Skeletal muscle tissue (tissue), 4 donors: ENCODE results near the gene CEP78. TPM values are rescaled to one million over a fixed set of nuclear protein-coding genes. Genes with fewer than 3 reads are reported as not detected.
A peak's percentile ranks its signal among the peaks of the same experiment; 100 is the strongest.
"Not testable (repeated sequence)": the region's sequence is repeated elsewhere in the genome, so short reads cannot be mapped to it uniquely, and the experiment has no call there.

Source experiments
- H3K27ac ChIP-seq: one replicate; pipeline ENCODE4 v1.7.0; 2013; ENCODE audit warnings: mild to moderate bottlenecking, low read depth, low read length, inconsistent platforms
- H3K27me3 ChIP-seq, 3 donors: one replicate each; pipeline ENCODE4 v1.7.0; 2013; ENCODE audit warnings: low read length in 3 of 3; ENCODE audit not compliant: control insufficient read depth in 3 of 3, insufficient read depth in 3 of 3
- H3K36me3 ChIP-seq, 3 donors: one replicate each; pipeline ENCODE4 v1.7.0; 2013; ENCODE audit warnings: low read length in 3 of 3; ENCODE audit not compliant: control insufficient read depth in 3 of 3, insufficient read depth in 3 of 3
- H3K4me1 ChIP-seq, 3 donors: one replicate each; pipeline ENCODE4 v1.7.0; 2013; ENCODE audit warnings: low read length in 3 of 3, mild to moderate bottlenecking in 3 of 3; ENCODE audit not compliant: control insufficient read depth in 3 of 3, insufficient read depth in 3 of 3
- H3K4me3 ChIP-seq, 3 donors: one replicate each; pipeline ENCODE4 v1.7.0; 2013; ENCODE audit warnings: low read length in 3 of 3
- H3K9ac ChIP-seq, 3 donors: one replicate each; pipeline ENCODE4 v1.7.0; 2013; ENCODE audit warnings: low read length in 3 of 3, mild to moderate bottlenecking in 3 of 3, moderate library complexity in 2 of 3, low read depth in 1 of 3
- H3K9me3 ChIP-seq, 3 donors: one replicate each; pipeline ENCODE4 v1.7.0; 2013; ENCODE audit warnings: low read length in 3 of 3; ENCODE audit not compliant: control insufficient read depth in 3 of 3
- total RNA-seq: library from RNA; depleted of rRNA; stranded (reverse); fragments of >200 nt; gene quantifications from one replicate; pipeline ENCODE4 v1.2.3, GENCODE V29; 2014
- donor health status: Osteomylitis.

The CEP78 gene, protein sequence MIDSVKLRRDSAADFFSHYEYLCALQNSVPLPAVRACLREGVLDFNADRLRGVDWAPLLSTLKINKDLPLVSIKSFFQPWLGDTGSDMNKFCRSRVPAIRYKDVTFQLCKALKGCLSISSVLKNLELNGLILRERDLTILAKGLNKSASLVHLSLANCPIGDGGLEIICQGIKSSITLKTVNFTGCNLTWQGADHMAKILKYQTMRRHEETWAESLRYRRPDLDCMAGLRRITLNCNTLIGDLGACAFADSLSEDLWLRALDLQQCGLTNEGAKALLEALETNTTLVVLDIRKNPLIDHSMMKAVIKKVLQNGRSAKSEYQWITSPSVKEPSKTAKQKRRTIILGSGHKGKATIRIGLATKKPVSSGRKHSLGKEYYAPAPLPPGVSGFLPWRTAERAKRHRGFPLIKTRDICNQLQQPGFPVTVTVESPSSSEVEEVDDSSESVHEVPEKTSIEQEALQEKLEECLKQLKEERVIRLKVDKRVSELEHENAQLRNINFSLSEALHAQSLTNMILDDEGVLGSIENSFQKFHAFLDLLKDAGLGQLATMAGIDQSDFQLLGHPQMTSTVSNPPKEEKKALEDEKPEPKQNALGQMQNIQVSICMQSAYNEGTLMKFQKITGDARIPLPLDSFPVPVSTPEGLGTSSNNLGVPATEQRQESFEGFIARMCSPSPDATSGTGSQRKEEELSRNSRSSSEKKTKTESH
- total RNA-seq: 11.5 TPM

DNA sequence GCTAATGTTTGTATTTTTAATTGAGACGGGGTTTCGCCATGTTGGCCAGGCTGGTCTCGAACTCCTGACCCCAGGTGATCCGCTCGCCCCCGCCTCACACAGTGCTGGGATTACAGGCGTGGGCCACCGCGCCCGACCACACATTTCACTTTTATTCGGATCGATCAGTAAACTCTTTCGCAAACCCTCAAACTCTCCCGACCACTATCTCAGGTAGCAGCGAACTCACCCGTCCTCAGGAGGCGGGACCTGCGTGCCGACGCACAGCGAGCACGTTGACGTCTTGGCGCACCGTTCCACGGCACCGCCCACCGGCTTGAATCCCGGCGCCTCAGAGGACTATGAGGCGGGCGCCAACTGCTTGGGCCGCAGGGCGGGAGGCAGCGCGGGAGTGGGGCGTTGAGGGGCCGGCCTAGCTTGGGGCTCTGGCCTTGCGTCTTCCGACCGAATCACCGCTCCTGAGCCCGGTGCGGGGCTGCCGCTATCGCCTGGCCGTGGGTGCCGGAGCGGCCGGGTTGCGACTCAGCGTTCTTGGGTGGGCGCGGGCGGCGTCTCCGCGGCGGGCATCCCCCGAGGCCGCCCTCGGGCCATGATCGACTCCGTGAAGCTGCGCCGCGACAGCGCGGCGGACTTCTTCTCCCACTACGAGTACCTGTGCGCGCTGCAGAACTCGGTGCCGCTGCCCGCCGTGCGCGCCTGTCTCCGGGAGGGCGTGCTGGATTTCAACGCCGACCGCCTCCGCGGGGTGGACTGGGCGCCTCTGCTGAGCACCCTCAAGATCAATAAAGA lies at the start of gene CEP78:
Gene CEP78, plus strand, starts transcription at position 314 of the 789 bp plus-strand sequence. Its CDS starts 276 bp downstream, at position 590.
- peak within 1 kb of the TSS; percentile 66 to 90 (median 73) for H3K4me3 ChIP-seq
- H3K27me3 ChIP-seq: no peaks in the 10 kb centered on the region
- H3K9ac ChIP-seq: peak within 1 kb of the TSS; percentile 78 to 87 (median 81)
- H3K36me3 ChIP-seq: peaks cover 0 to 2% (median 0%) of the 10 kb centered on the region in 3 donors
- H3K9me3 ChIP-seq: no peaks in the 10 kb centered on the region
- H3K27ac ChIP-seq: peak within 1 kb of the TSS; percentile 43
- peaks cover 2 to 7% (median 3%) of the 10 kb centered on the region in 3 donors for H3K4me1 ChIP-seq

DNA sequence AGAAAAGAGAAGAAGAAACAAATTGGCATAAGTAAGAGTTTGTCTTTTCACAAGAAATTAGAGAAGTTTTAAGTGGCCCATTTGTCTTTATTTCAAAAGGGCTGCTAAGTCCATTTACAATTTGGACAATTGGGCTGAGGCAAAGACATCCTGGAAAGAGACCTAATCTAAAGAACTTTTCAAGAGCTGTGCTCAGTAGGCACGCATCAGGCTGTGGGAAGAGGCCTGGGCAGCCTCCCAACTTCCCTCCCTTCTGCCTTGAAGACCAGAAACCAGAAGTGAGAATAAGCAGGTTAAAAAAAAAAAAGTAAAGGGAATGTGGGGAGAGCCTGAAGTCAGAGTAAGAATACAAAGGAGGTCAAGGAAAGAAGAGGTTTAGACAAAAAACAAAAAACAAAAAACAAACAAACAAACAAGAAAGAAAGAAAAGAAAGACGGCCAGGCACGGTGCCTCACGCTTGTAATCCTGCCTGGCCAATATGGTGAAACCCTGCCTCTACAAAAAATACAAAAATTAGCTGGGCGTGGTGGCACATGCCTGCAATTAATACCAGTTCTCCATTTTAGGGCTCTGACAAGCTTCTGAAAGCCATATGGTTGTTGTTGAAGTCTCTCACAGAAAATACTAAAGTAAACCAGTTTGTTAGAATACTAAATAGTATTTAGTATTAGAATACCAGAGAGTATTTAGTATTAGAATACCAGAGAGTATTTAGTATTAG lies 48.0 kb upstream of the CEP78 start:
- Histone ChIP-seq H3K36me3 (no peaks in the 10 kb centered on the region), H3K4me3 (no peak overlapping the region), H3K9me3 (no peaks in the 10 kb centered on the region), H3K9ac (no peak overlapping the region), H3K4me1 (no peaks in the 10 kb centered on the region), H3K27ac (no peak overlapping the region), H3K27me3 (peaks cover 0 to 3% (median 0%) of the 10 kb centered on the region in 3 donors)

DNA sequence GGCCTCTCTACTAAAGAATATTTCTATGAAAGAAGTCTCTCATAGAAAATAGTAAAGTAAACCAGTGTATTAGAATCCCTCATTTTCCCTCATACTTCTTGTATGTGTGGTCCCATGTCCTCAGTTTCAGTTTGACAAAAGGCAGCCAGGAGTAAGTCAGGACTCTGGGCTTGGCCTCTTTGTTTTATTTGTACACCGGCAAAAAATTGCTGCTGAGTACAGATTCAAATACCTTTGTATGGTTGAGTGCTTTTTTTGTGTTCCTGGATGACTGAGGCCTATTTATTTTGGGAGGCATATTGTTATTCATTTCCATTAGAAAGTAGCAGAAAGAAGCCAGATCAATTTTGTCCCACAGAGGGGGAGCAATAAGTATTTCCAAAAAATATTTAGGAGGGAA lies 47.3 kb upstream of the CEP78 start:
- Histone ChIP-seq H3K4me1 (no peaks in the 10 kb centered on the region), H3K27me3 (peaks cover 0 to 3% (median 0%) of the 10 kb centered on the region in 3 donors), H3K9ac (no peak overlapping the region), H3K36me3 (no peaks in the 10 kb centered on the region), H3K27ac (no peak overlapping the region), H3K4me3 (no peak overlapping the region), H3K9me3 (no peaks in the 10 kb centered on the region)

DNA sequence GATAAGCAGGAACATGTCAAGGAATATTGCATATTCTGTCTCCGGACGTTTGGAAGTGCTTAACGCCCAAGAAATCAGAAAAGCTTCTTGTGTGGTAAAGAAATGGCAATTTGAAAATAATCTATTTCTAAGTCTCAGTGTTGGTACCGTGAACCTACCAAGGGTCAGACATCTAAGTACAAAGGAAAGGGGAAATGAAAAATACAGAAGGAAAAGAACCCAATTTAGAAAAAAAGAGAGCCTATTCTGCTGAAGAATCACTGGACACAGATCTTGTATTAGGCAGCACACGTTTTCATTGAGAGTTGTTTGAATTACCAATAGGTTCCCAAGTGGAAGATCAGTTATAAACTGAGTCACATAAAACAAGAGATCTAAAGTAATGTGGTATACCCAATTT lies 46.9 kb upstream of the CEP78 start:
- no peak overlapping the region for H3K9ac ChIP-seq
- no peak overlapping the region for H3K27ac ChIP-seq
- no peak overlapping the region for H3K4me3 ChIP-seq
- H3K36me3 ChIP-seq: no peaks in the 10 kb centered on the region
- no peaks in the 10 kb centered on the region for H3K9me3 ChIP-seq
- no peaks in the 10 kb centered on the region for H3K4me1 ChIP-seq
- peaks cover 0 to 3% (median 0%) of the 10 kb centered on the region in 3 donors for H3K27me3 ChIP-seq

DNA sequence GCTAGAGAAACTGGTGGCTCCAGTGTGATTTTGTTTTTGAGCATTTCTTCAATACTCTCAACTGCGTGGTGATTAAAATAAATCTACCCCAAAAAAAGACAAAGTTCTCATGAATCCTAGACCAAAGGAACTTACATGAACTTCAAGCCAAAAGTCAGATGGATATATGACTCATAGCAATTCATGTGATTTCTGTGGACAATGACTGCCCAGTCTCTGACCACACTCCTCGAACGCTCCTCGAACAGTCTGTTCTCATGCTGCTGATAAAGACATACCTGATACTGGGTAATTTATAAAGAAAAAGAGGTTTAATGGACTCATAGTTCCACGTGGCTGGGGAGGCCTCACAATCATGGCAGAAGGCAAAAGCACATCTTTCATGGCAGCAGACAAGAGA lies 46.4 kb upstream of the CEP78 start:
- H3K27me3 ChIP-seq: peaks cover 0 to 3% (median 0%) of the 10 kb centered on the region in 3 donors
- H3K9ac ChIP-seq: no peak overlapping the region
- no peak overlapping the region for H3K27ac ChIP-seq
- H3K4me3 ChIP-seq: no peak overlapping the region
- no peaks in the 10 kb centered on the region for H3K4me1 ChIP-seq
- no peaks in the 10 kb centered on the region for H3K36me3 ChIP-seq
- no peaks in the 10 kb centered on the region for H3K9me3 ChIP-seq

DNA sequence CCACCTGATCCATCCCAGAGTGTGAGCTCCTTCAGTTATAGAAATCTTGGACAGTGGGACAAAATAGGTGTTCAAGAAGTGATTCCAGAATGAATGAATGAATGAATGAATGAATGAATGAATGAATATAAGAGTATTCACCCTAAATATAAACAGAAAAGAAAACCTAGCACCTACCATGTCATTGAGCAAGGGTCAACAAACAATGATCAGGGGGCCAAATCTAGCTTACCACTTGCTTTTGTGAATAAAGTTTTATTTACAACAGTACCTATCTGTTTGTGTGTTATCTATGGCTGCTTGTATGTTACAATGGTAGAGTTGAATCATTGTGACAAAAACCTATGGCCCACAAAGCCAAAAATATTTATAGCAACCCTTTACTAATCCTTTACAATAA lies 43.9 kb upstream of the CEP78 start:
- Histone ChIP-seq H3K4me1 (no peaks in the 10 kb centered on the region), H3K27ac (no peak overlapping the region), H3K36me3 (no peaks in the 10 kb centered on the region), H3K27me3 (peaks cover 0 to 3% (median 0%) of the 10 kb centered on the region in 3 donors), H3K4me3 (no peak overlapping the region), H3K9ac (no peak overlapping the region), H3K9me3 (no peaks in the 10 kb centered on the region)

- no peak overlapping the region for H3K4me3 ChIP-seq
- no peak overlapping the region for H3K27ac ChIP-seq
- no peaks in the 10 kb centered on the region for H3K9me3 ChIP-seq
- no peaks in the 10 kb centered on the region for H3K36me3 ChIP-seq
- H3K27me3 ChIP-seq: no peaks in the 10 kb centered on the region
- no peaks in the 10 kb centered on the region for H3K4me1 ChIP-seq
- H3K9ac ChIP-seq: no peak overlapping the region
Measured at GRCh38 chr9:78196258-78196657, 39.6 kb upstream of the CEP78 start.

GRCh38 chr9:78201158-78201777 lies 34.6 kb upstream of the CEP78 start:
- not testable (repeated sequence) for H3K4me3 ChIP-seq, H3K27ac ChIP-seq, H3K36me3 ChIP-seq, H3K9ac ChIP-seq, H3K9me3 ChIP-seq, H3K27me3 ChIP-seq, H3K4me1 ChIP-seq

- H3K4me3 ChIP-seq: no peak overlapping the region
- no peaks in the 10 kb centered on the region for H3K4me1 ChIP-seq
- H3K9me3 ChIP-seq: no peaks in the 10 kb centered on the region
- no peak overlapping the region for H3K9ac ChIP-seq
- H3K27me3 ChIP-seq: no peaks in the 10 kb centered on the region
- no peaks in the 10 kb centered on the region for H3K36me3 ChIP-seq
- no peak overlapping the region for H3K27ac ChIP-seq
Measured at GRCh38 chr9:78207319-78207718, 28.6 kb upstream of the CEP78 start.
